ENCODE results near the gene FOXA2. TPM values are rescaled to one million over a fixed set of nuclear protein-coding genes. Genes with fewer than 3 reads are reported as not detected.

The FOXA2 gene
- total RNA-seq, 1 donor from 2014 or later, result not detected

GRCh38 chr20:22561965-22562577, 22.3 kb downstream of the FOXA2 start:
- Mint-ChIP-seq H3K27ac (no peak overlapping the region), H3K4me1 (no peaks in the 10 kb centered on the region), H3K27me3 (ENCODE audit: low read depth) (peaks cover 99% of the 10 kb centered on the region), H3K9me3 (no peaks in the 10 kb centered on the region), H3K4me3 (no peak overlapping the region), H3K36me3 (no peaks in the 10 kb centered on the region)
- DNase-seq (ENCODE audit: low spot score in 2 of 2, unreplicated experiment in 2 of 2), result no peak
- TF ChIP-seq CTCF (IDR thresholded peaks at IDR 0.05; ENCODE audit: unreplicated experiment), result no peak

- no peak for TF ChIP-seq CTCF (IDR thresholded peaks at IDR 0.05; ENCODE audit: unreplicated experiment)
- H3K36me3 Mint-ChIP-seq, result no peaks in the 10 kb centered on the region
- H3K9me3 Mint-ChIP-seq, result no peaks in the 10 kb centered on the region
- no peak for DNase-seq (ENCODE audit: low spot score in 2 of 2, unreplicated experiment in 2 of 2)
- no peak overlapping the region for H3K4me3 Mint-ChIP-seq
- H3K27ac Mint-ChIP-seq, result no peak overlapping the region
- peaks cover 99% of the 10 kb centered on the region for H3K27me3 Mint-ChIP-seq (ENCODE audit: low read depth)
- no peaks in the 10 kb centered on the region for H3K4me1 Mint-ChIP-seq
Measured at GRCh38 chr20:22560817-22561216, 23.6 kb downstream of the FOXA2 start.

- Mint-ChIP-seq H3K4me1 (no peaks in the 10 kb centered on the region), H3K27ac (no peak overlapping the region), H3K36me3 (no peaks in the 10 kb centered on the region), H3K9me3 (no peaks in the 10 kb centered on the region), H3K4me3 (no peak overlapping the region), H3K27me3 (ENCODE audit: low read depth) (peaks cover 99% of the 10 kb centered on the region)
- TF ChIP-seq CTCF (IDR thresholded peaks at IDR 0.05; ENCODE audit: unreplicated experiment), result no peak
- no peak for DNase-seq (ENCODE audit: low spot score in 2 of 2, unreplicated experiment in 2 of 2)
Measured at GRCh38 chr20:22559711-22560318, 24.6 kb downstream of the FOXA2 start.

GRCh38 chr20:22557403-22558276, 26.7 kb downstream of the FOXA2 start:
- DNase-seq (ENCODE audit: low spot score in 2 of 2, unreplicated experiment in 2 of 2), result no peak
- H3K4me3 Mint-ChIP-seq, result no peak overlapping the region
- TF ChIP-seq CTCF (IDR thresholded peaks at IDR 0.05; ENCODE audit: unreplicated experiment), result no peak
- H3K4me1 Mint-ChIP-seq, result no peaks in the 10 kb centered on the region
- no peaks in the 10 kb centered on the region for H3K36me3 Mint-ChIP-seq
- H3K27ac Mint-ChIP-seq, result no peak overlapping the region
- peaks cover 11% of the 10 kb centered on the region for H3K9me3 Mint-ChIP-seq
- H3K27me3 Mint-ChIP-seq (ENCODE audit: low read depth), result peaks cover 96% of the 10 kb centered on the region

- peaks cover 89% of the 10 kb centered on the region for H3K27me3 Mint-ChIP-seq (ENCODE audit: low read depth)
- H3K27ac Mint-ChIP-seq, result no peak overlapping the region
- TF ChIP-seq CTCF (IDR thresholded peaks at IDR 0.05; ENCODE audit: unreplicated experiment), result no peak
- no peak for DNase-seq (ENCODE audit: low spot score in 2 of 2, unreplicated experiment in 2 of 2)
- no peaks in the 10 kb centered on the region for H3K36me3 Mint-ChIP-seq
- H3K4me3 Mint-ChIP-seq, result no peak overlapping the region
- H3K4me1 Mint-ChIP-seq, result no peaks in the 10 kb centered on the region
- H3K9me3 Mint-ChIP-seq, result peaks cover 11% of the 10 kb centered on the region
Measured at GRCh38 chr20:22556565-22557056, 27.8 kb downstream of the FOXA2 start.

All from mesothelial cell of epicardium (in vitro differentiated cells).